HepG2 (cell line): Measurements from ENCODE around the gene NRBP1. TPM values are rescaled to one million over a fixed set of nuclear protein-coding genes. Genes with fewer than 3 reads are reported as not detected.

Source experiments
- AFF4 ChIP-seq: sonication (generic); formaldehyde crosslinking; IDR thresholded peaks from 2 replicates; pipeline ENCODE4 v1.4.0; 2020; ENCODE audit warnings: missing genetic modification reagents
- KMT2A ChIP-seq: sonication (generic); formaldehyde crosslinking; IDR thresholded peaks from 2 replicates; pipeline ENCODE4 v1.4.0; 2020; ENCODE audit warnings: missing genetic modification reagents
- PRDM10 ChIP-seq: sonication (generic); formaldehyde crosslinking; IDR thresholded peaks from 2 replicates; pipeline ENCODE4 v1.4.0; 2020; ENCODE audit warnings: low read depth, missing genetic modification reagents
- RBM22 ChIP-seq: fragments of 200-400 bp; formaldehyde crosslinking; optimal IDR thresholded peaks from 2 replicates; pipeline ENCODE3; 2017; ENCODE audit warnings: mild to moderate bottlenecking, low read length, moderate library complexity
- REST ChIP-seq, 2 experiments: IDR thresholded peaks; 2 replicates each; pipeline ENCODE4 v1.6.1; 2011 to 2012; ENCODE audit warnings: low read length in 2 of 2, borderline replicate concordance in 1 of 2, low read depth in 1 of 2, mild to moderate bottlenecking in 1 of 2, moderate library complexity in 1 of 2
- THRA ChIP-seq: sonication (generic); formaldehyde crosslinking; IDR thresholded peaks from 2 replicates; pipeline ENCODE4 v1.4.0; 2020; ENCODE audit warnings: missing genetic modification reagents, borderline replicate concordance
- YY1 ChIP-seq: IDR thresholded peaks from 2 replicates; pipeline ENCODE4 v1.6.1; 2011; ENCODE audit warnings: low read length, low read depth, moderate library complexity, mild to moderate bottlenecking; ENCODE audit not compliant: insufficient read depth, insufficient replicate concordance
- ZBTB25 ChIP-seq: IDR thresholded peaks from 2 replicates; pipeline ENCODE4 v1.6.1; 2018; ENCODE audit warnings: missing genetic modification reagents
- ZNF652 ChIP-seq: IDR thresholded peaks from 2 replicates; pipeline ENCODE4 v1.6.1; 2016; ENCODE audit warnings: low read depth, borderline replicate concordance
- ZNF776 ChIP-seq: sonication (generic); formaldehyde crosslinking; IDR thresholded peaks from 2 replicates; pipeline ENCODE4 v1.4.0; 2020; ENCODE audit warnings: mild to moderate bottlenecking, missing genetic modification reagents
- ZNF879 ChIP-seq: sonication (generic); formaldehyde crosslinking; IDR thresholded peaks from 2 replicates; pipeline ENCODE4 v1.8.1; 2023; ENCODE audit warnings: missing genetic modification reagents
- ZSCAN25 ChIP-seq: sonication (generic); formaldehyde crosslinking; IDR thresholded peaks from 2 replicates; pipeline ENCODE4 v1.8.0; 2022; ENCODE audit warnings: mild to moderate bottlenecking, missing genetic modification reagents
- ZZZ3 ChIP-seq: sonication (generic); formaldehyde crosslinking; IDR thresholded peaks from 2 replicates; pipeline ENCODE4 v1.4.0; 2020; ENCODE audit warnings: missing genetic modification reagents, mild to moderate bottlenecking, borderline replicate concordance
- polyA plus RNA-seq, 8 experiments: library from polyadenylated mRNA; depleted of rRNA in 3 of 8; stranded (reverse) in 7 of 8; unstranded in 1 of 8; fragments of >200 nt; fragmentation: Illumina TruSeq in 4 of 8; extraction: Trizol in 4 of 8; gene quantifications; 2 replicates each; pipeline versions ENCODE4 v1.2.1 to v1.2.3, GENCODE V29; 2011 to 2016; ENCODE audit warnings: low read depth in 4 of 8, missing spikeins in 1 of 8, mixed read lengths in 1 of 8; ENCODE audit not compliant: insufficient read depth in 1 of 8
- total RNA-seq, 5 experiments: library from RNA; depleted of rRNA; stranded (reverse); fragments of >200 nt; fragmentation: Illumina TruSeq; extraction: Trizol; gene quantifications; 2 replicates each; pipeline ENCODE4 v1.2.3, GENCODE V29; 2016; ENCODE audit warnings: low read depth in 1 of 5

Gene NRBP1
- total and polyA plus RNA-seq, 2 of the 13 experiments (the other 11 are each of a cell fraction or from before 2014, with no cell fraction given) = 165 to 240 TPM

GRCh38 chr2:27380626-27381545, 47.5 kb upstream of the NRBP1 start, which contains the start of gene ZNF513 (continued):
- TF ChIP-seq PRDM10 (CRISPR knock-in tag) (peak; percentile 98), KMT2A (CRISPR knock-in tag) (no peak), RBM22 (peak; percentile 90), AFF4 (CRISPR knock-in tag) (0 out of 2 replicates have a peak, but pooled peaks have one; percentile 60), ZNF879 (CRISPR knock-in tag) (no peak), THRA (CRISPR knock-in tag) (no peak), ZSCAN25 (CRISPR knock-in tag) (peak; percentile 0; the same call in 1 of the 2 replicates), ZBTB25 (CRISPR knock-in tag) (no peak), ZNF652 (CRISPR knock-in tag) (no peak), ZZZ3 (CRISPR knock-in tag) (no peak), ZNF776 (CRISPR knock-in tag) (0 out of 2 replicates have a peak, but pooled peaks have one; percentile 77), YY1 (peak; percentile 77), REST (IDR thresholded peaks at IDR 0.05; ENCODE audit: borderline replicate concordance in 1 of 2, low read depth in 1 of 2, low read length in 2 of 2) (no peak)
